GM19240 (cell line): ENCODE measurements around the gene ADAMTS6.

Experiments used
- DNase-seq: peaks from one replicate; pipeline ENCODE4 v3.0.0; 2011; ENCODE audit warnings: low spot score; ENCODE audit not compliant: insufficient read length

ADAMTS6 gene

DNA sequence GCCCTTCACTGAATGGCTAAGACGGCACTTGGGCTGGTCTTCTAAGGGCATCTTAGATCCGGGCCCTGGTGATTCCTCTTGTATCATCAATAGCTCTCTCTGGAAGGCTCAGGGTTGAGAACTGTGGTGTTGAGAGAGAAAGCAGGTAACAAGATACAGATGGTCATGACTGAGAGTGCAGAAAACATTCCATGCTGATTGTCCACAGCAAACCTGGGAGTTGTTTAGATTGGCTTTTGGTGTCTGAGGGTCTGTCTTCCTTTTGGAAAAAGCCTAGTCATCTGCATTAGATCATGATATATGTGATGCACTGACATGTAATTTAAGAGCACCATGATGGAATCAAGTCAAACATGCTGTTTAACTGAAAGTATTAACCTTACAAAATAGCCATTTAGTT is 331.9 kb downstream of the ADAMTS6 start:
- DNase-seq = no peak

GRCh38 chr5:65144136-65144871 is 337.4 kb downstream of the ADAMTS6 start:
- DNase-seq = no peak

DNA sequence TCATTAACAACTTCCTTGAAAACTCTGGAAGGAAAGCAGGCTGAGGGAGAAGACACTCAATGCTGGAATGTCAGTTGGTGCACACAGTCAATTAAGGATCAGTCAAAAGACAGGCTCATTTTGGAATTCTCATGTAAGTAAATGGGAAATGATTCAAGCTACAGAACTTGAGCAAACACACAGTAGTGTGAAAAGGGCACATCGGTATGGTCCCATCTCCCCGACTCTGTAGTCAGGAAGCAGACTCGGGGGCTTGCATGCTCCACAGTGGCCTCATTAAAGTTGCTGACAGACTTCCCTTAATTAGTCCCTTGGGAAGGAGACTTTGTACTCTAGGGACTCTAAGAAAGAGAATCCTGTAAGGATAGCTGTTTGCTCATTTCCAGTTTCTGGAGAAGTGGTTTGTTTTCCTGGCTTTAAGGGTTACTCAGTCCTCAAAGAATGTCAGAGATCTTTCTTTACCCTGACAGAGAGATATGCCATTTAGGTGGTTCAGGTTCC is 339.2 kb downstream of the ADAMTS6 start:
- no peak for DNase-seq

- no peak for DNase-seq
Measured at GRCh38 chr5:65142016-65142415, 339.7 kb downstream of the ADAMTS6 start.

- no peak for DNase-seq
Measured at GRCh38 chr5:65141493-65141892, 340.2 kb downstream of the ADAMTS6 start.

DNA sequence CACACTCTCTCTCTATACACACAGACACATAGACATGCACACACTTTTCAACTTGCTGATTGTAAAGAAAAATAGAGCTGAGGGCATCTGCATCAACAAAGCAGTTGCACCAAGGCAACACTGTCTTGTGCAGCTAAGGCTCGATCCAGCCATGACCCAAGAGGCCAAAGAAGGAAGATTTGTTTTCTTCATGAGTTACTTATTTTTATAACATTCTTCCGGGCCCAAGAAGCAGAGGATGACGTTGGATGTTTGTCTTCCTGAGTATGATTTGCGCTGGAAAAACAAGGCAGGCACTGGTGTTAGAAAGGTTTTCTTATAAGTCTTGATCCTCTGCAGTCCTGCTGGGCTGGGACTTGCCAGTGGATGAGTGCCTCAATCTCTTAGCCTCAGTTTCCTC is 344.1 kb downstream of the ADAMTS6 start:
- DNase-seq = no peak

DNA sequence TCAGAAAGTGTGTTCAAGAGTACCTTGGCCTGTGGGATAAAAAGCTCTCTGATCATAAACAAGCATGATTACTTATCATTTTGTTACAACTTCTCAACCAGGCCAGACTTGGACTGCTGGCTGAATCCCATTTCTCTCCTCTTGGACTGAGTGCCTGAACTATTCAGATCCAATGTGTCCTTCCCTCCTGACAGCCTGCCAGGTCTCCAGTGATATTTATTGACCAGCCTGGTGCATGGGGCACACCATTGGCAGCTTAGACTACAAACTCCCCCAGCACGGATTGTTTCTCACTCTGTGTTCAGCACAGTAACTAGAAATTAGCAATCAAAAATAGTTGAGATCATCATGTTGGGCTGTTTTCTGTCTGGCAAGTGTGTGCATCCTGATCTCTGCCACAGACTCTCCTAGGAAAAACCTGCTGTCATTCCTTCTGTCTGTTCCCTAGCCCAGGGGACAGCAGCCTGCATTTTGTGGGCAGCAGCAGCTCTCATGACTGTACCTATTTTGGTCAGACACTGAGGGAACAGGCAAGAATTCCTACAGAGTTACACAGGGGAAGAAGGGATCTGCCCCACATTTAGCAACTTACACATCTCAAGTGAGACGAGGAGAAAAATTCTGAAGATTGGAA is 348.1 kb downstream of the ADAMTS6 start:
- no peak for DNase-seq

GRCh38 chr5:65132386-65132785 is 349.3 kb downstream of the ADAMTS6 start:
- DNase-seq = no peak

DNA sequence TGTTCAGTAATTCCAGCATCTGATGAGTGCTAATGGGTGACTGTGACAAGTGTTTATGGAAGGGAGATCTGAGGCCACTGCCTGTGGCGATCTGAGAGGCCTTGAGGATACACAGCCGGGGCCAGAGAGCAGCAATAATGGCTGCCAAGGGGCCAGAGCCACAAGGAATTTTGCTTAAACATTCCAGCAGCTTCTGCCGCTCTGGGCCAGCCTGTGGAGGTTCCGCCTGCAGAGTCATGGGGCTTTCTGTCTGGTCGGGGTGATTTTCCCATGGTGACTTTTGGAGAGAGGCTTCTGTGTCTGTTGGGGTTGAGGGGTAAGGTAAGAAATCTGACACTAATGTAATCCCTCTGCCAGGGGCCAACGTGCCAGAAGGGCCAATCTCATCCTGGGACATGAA is 353.5 kb downstream of the ADAMTS6 start:
- no peak for DNase-seq

- DNase-seq = no peak
Measured at GRCh38 chr5:65127161-65127901, 354.4 kb downstream of the ADAMTS6 start.

GRCh38 chr5:65126542-65127069 is 355.1 kb downstream of the ADAMTS6 start:
- DNase-seq = no peak

GRCh38 chr5:65125591-65126541 is 355.9 kb downstream of the ADAMTS6 start:
- no peak for DNase-seq

GRCh38 chr5:65121880-65122436 is 359.8 kb downstream of the ADAMTS6 start:
- DNase-seq = no peak

DNA sequence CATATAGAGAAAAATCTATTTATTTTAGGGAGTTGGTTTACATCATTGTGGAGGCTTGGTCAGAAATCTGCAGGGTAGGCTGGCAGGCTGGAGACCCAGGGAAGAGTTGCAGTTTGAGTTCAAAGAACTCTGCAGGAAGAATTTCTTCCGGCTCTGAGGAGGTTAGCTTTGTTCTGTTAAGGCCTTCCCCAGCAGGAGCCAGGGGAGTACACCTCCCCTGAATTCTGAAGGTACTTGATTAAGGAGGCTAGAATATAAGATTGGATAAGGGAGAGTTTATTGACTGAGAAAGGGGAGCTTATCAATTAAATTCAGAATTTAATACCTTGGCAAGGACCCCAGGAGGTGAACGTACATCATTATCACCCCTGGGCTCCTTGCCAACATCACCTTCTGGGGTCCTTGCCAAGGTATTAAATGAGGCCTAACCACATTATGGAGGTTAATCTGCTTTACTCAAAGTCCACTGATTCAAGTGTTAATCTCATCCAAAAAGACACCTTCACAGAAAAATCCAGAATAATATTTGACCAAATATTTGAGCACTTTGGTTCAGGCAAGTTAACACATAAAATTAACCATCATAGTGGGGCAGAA is 361.3 kb downstream of the ADAMTS6 start:
- no peak for DNase-seq

DNA sequence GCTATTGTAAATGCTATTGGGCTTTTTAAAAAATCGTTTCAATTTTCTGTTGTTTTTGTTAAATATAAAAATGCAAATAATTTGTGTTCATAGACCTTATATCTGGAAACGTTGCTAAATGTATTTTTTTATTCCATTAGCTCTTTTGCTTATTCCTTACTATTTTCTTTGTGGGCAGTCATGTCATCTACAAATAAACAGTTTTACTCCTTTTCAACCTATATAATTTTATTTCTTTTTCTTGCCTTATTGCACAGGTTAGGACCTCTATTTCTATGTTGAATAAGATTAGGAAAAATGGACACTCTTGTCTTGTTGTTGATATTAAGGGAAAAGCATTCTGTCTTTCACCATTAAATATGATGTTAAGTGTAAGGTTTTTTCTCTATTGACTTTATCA is 364.2 kb downstream of the ADAMTS6 start:
- DNase-seq = no peak

DNA sequence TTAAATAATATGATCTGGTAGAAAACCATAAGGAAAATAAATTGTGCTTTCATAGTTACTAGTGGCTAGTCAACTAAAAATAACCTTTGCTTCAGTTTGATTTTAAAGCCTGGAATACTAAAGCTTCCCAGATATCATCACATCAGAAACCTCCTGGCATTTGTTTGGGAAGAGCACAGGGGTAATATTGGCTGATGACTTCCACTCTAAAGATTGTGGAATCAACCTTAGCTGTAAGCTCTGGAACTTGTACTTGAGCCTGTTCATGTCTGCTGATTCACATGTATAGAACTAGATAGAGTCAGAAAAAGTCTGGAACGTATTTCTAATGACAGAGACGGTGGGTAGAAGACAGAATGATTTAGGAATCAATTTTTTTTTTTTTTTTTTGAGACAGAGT is 367.9 kb downstream of the ADAMTS6 start:
- no peak for DNase-seq

- no peak for DNase-seq
Measured at GRCh38 chr5:65111961-65112658, 369.6 kb downstream of the ADAMTS6 start.

DNA sequence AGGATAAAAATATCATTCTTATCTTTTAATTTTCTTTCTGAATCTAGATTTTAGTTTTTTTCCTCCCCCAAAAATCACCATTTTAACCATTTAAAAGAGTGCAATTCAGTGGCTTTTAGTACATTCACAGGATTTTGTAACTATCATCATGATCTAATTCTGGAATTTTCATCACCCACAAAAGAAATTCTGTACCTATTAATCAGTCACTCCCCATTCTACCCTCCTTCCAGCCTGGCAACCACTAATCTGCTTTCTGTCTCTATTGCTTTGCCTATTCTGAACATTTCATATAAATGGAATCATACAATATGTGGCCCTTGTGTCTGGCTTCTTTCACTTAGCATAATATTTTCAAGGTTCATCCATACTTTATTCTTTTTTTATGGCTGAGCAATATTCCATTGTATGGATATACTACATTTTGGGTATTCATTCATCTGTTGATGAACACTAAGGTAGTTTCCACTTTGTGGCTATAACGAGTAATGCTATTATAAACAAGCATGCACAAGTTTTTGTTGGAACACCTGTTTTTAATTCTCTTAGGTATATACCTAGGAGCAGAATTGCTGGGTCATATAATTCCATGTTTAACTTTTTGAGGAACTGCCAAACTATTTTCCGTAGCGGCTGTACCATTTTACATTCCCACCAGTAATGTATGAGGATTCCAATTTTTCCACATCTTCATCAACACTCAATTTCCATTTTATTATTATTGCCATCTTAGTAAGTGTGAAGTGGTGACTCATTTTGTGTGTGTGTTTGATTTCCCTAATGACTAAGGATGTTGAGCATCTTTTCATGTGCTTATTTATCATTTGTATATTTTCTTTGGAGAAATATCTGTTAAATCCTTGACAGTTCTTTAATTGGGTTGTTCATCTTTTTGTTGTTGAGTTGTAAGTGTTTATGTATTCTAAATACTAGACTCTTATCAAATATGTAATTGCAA is 372.7 kb downstream of the ADAMTS6 start:
- no peak for DNase-seq
